ENCODE measurements around the gene KRT78.

DNA sequence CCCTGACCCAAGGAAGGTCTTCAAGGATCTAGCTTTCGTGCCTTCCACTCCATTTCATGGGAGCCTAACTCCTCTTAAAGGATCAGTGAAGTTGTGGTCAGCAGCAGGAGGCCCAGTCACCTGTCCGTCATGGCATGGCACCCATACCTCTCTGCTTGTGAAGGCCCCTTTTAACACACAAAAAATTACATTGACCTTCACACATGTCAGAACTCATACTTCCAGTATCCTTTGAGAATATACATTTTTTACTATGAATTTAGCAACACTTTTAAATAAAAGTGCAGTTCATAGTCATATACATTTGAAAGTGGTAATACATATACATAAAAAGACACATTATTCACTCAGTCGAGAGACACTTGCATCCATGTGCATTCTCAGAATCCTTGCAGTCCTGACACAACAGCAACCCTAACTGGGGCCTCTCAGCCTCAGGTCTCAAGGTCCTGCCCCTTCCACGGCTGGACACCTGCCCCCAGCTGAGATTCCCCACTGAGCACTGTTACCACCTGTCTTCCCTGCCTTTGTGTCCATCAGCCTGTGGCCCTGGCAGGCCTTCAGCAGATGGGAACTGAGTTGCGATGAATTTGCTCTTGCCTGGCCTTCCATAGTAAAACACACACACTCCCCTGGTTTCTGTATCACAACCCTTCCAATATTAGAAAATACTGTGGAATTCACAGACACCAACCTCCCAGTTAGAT is 49.1 kb downstream of the KRT78 start:
- TF ChIP-seq, protein P1, sequence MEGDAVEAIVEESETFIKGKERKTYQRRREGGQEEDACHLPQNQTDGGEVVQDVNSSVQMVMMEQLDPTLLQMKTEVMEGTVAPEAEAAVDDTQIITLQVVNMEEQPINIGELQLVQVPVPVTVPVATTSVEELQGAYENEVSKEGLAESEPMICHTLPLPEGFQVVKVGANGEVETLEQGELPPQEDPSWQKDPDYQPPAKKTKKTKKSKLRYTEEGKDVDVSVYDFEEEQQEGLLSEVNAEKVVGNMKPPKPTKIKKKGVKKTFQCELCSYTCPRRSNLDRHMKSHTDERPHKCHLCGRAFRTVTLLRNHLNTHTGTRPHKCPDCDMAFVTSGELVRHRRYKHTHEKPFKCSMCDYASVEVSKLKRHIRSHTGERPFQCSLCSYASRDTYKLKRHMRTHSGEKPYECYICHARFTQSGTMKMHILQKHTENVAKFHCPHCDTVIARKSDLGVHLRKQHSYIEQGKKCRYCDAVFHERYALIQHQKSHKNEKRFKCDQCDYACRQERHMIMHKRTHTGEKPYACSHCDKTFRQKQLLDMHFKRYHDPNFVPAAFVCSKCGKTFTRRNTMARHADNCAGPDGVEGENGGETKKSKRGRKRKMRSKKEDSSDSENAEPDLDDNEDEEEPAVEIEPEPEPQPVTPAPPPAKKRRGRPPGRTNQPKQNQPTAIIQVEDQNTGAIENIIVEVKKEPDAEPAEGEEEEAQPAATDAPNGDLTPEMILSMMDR (IDR thresholded peaks at IDR 0.05), result no peak
- TF ChIP-seq, protein P2, sequence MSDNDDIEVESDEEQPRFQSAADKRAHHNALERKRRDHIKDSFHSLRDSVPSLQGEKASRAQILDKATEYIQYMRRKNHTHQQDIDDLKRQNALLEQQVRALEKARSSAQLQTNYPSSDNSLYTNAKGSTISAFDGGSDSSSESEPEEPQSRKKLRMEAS (IDR thresholded peaks at IDR 0.05), result no peak
- TF ChIP-seq POLR2A (IDR thresholded peaks at IDR 0.05; ENCODE audit: low read length) (no peak), RAD21 (conservative IDR thresholded peaks at IDR 0.05 in 1 of 2, IDR thresholded peaks at IDR 0.05 in 1 of 2) (no peak), SMC3 (IDR thresholded peaks at IDR 0.05) (no peak)

Measured in A549 (cell line).